GM20000 (cell line): Measurements from ENCODE around the gene PRKAA1.
"Not testable (repeated sequence)": the region's sequence is repeated elsewhere in the genome, so short reads cannot be mapped to it uniquely, and the experiment has no call there.

Experiments
- DNase-seq: peaks from one replicate; pipeline ENCODE4 v3.0.0; 2012; ENCODE audit warnings: low spot score
- CTCF ChIP-seq: IDR thresholded peaks from 2 replicates; pipeline ENCODE4 v1.5.1; 2012; ENCODE audit warnings: mild to moderate bottlenecking, control low read depth; ENCODE audit errors: extremely low read depth, missing control alignments

PRKAA1 gene

GRCh38 chr5:40733434-40733833 is 64.7 kb downstream of the PRKAA1 start:
- DNase-seq = no peak
- no peak for TF ChIP-seq CTCF

- not testable (repeated sequence) for DNase-seq
These were observed 75.7 kb downstream of the PRKAA1 start for GRCh38 chr5:40722497-40722911.

- no peak for TF ChIP-seq CTCF
- DNase-seq = no peak
These were observed 78.1 kb downstream of the PRKAA1 start for GRCh38 chr5:40720069-40720468.

- no peak for DNase-seq
- no peak for TF ChIP-seq CTCF
These were observed 80.9 kb downstream of the PRKAA1 start for GRCh38 chr5:40717281-40717680.

- no peak for DNase-seq
- no peak for TF ChIP-seq CTCF
These were observed 81.6 kb downstream of the PRKAA1 start for GRCh38 chr5:40716590-40716989.

GRCh38 chr5:40716000-40716399 is 82.2 kb downstream of the PRKAA1 start:
- TF ChIP-seq CTCF = no peak
- DNase-seq = no peak

- DNase-seq = no peak
- no peak for TF ChIP-seq CTCF
These were observed 84.2 kb downstream of the PRKAA1 start for GRCh38 chr5:40714001-40714400.

- DNase-seq = not testable (repeated sequence)
These were observed 87.6 kb downstream of the PRKAA1 start for GRCh38 chr5:40710575-40710974.
